KMS-11 (cell line): ENCODE results near the gene PSMD11.

Experiments
- H2AFZ ChIP-seq: fragments of 200-600 bp; sonication (generic); 2 replicates; pipeline ENCODE4 v1.6.1; 2016; ENCODE audit warnings: antibody characterized with exemption, mixed run types, low read depth
- H3K27ac ChIP-seq: fragments of 200-600 bp; sonication (generic); 2 replicates; pipeline ENCODE4 v1.6.1; 2016; ENCODE audit warnings: mild to moderate bottlenecking, mixed run types
- H3K27me3 ChIP-seq: fragments of 200-600 bp; sonication (generic); 2 replicates; pipeline ENCODE4 v1.6.1; 2017; ENCODE audit warnings: mild to moderate bottlenecking, low read depth, mixed run types, moderate library complexity; ENCODE audit not compliant: insufficient read depth
- H3K36me3 ChIP-seq: fragments of 200-600 bp; sonication (generic); 2 replicates; pipeline ENCODE4 v1.6.1; 2017; ENCODE audit warnings: mild to moderate bottlenecking, mixed run types; ENCODE audit not compliant: insufficient read depth
- H3K4me1 ChIP-seq: fragments of 200-600 bp; sonication (generic); 2 replicates; pipeline ENCODE4 v1.6.1; 2016; ENCODE audit warnings: mild to moderate bottlenecking, low read depth, mixed run types; ENCODE audit not compliant: poor library complexity, severe bottlenecking
- H3K4me2 ChIP-seq: fragments of 200-600 bp; sonication (generic); 2 replicates; pipeline ENCODE4 v1.7.0; 2016; ENCODE audit warnings: mild to moderate bottlenecking, mixed run types
- H3K4me3 ChIP-seq: fragments of 200-600 bp; sonication (generic); IDR thresholded peaks from 2 replicates; pipeline ENCODE4 v1.6.1; 2017; ENCODE audit warnings: low read depth, low read length, mixed read lengths; ENCODE audit not compliant: insufficient read depth
- H3K79me2 ChIP-seq: fragments of 200-600 bp; sonication (generic); 2 replicates; pipeline ENCODE4 v1.6.1; 2016; ENCODE audit warnings: low read depth, mixed run types; ENCODE audit not compliant: insufficient read depth
- H3K9ac ChIP-seq: fragments of 200-600 bp; sonication (generic); 2 replicates; pipeline ENCODE4 v1.6.1; 2016; ENCODE audit warnings: mild to moderate bottlenecking, mixed run types
- H4K20me1 ChIP-seq: fragments of 200-600 bp; sonication (generic); 2 replicates; pipeline ENCODE4 v1.6.1; 2016; ENCODE audit warnings: mild to moderate bottlenecking, mixed run types; ENCODE audit not compliant: insufficient read depth
- CTCF ChIP-seq: fragments of 200-600 bp; sonication (generic); conservative IDR thresholded peaks from 2 replicates; pipeline ENCODE4 v1.6.1; 2017; ENCODE audit warnings: low read depth, mild to moderate bottlenecking, antibody characterized with exemption, low read length, moderate library complexity, mixed read lengths

PSMD11 gene

GRCh38 chr17:32429598-32429997 lies 14.7 kb upstream of the PSMD11 start:
- Histone ChIP-seq H3K9ac (no peak overlapping the region), H2AFZ (no peak overlapping the region), H3K36me3 (no peaks in the 10 kb centered on the region), H3K4me3 (no peak overlapping the region), H3K4me2 (no peak overlapping the region), H3K4me1 (no peaks in the 10 kb centered on the region), H3K27me3 (no peaks in the 10 kb centered on the region), H3K79me2 (no peaks in the 10 kb centered on the region), H4K20me1 (no peaks in the 10 kb centered on the region), H3K27ac (no peak overlapping the region)
- no peak for TF ChIP-seq CTCF

- Histone ChIP-seq H3K4me2 (peak overlapping the region; percentile 88), H3K79me2 (peaks cover 14% of the 10 kb centered on the region), H3K27me3 (no peaks in the 10 kb centered on the region), H3K4me3 (no peak overlapping the region), H3K4me1 (peaks cover 38% of the 10 kb centered on the region), H3K9ac (no peak overlapping the region; the same call in 1 of the 2 replicates), H3K36me3 (no peaks in the 10 kb centered on the region), H4K20me1 (0 out of 2 replicates have a peak, but pooled peaks cover under 1% of the 10 kb centered on the region), H3K27ac (peak overlapping the region; percentile 85; the same call in 1 of the 2 replicates), H2AFZ (peak overlapping the region; percentile 64; the same call in 1 of the 2 replicates)
- TF ChIP-seq CTCF: no peak
Observed at GRCh38 chr17:32440722-32441121, 3.6 kb upstream of the PSMD11 start.

GRCh38 chr17:32441886-32442285 lies 2.4 kb upstream of the PSMD11 start:
- H3K27ac ChIP-seq: peak overlapping the region; percentile 85
- H3K79me2 ChIP-seq: peaks cover 25% of the 10 kb centered on the region
- peak overlapping the region; percentile 58; the same call in 1 of the 2 replicates for H3K9ac ChIP-seq
- peaks cover 12% of the 10 kb centered on the region for H4K20me1 ChIP-seq
- H3K4me2 ChIP-seq: peak overlapping the region; percentile 88
- TF ChIP-seq CTCF: no peak
- H3K36me3 ChIP-seq: peaks cover 1% of the 10 kb centered on the region; the same call in 1 of the 2 replicates
- no peak overlapping the region for H3K4me3 ChIP-seq
- peak overlapping the region; percentile 64 for H2AFZ ChIP-seq
- H3K4me1 ChIP-seq: peaks cover 49% of the 10 kb centered on the region
- no peaks in the 10 kb centered on the region for H3K27me3 ChIP-seq

GRCh38 chr17:32443827-32444300 lies 446 bp upstream of the PSMD11 start:
- H2AFZ ChIP-seq: peak overlapping the region; percentile 69
- no peak overlapping the region for H3K27ac ChIP-seq
- peaks cover 67% of the 10 kb centered on the region for H3K4me1 ChIP-seq
- peaks cover 13% of the 10 kb centered on the region; the same call in 1 of the 2 replicates for H3K36me3 ChIP-seq
- H3K4me3 ChIP-seq: no peak overlapping the region
- peaks cover 15% of the 10 kb centered on the region for H4K20me1 ChIP-seq
- peak; percentile 85; the same call in 1 of the 2 replicates for TF ChIP-seq CTCF
- H3K27me3 ChIP-seq: no peaks in the 10 kb centered on the region
- H3K4me2 ChIP-seq: peak overlapping the region; percentile 46
- H3K9ac ChIP-seq: no peak overlapping the region; the same call in 1 of the 2 replicates
- H3K79me2 ChIP-seq: peaks cover 45% of the 10 kb centered on the region
